Adrenal gland (tissue), 5 donors: Measurements from ENCODE around the gene FOXA3.

ENCODE experiments used
- POLR2A ChIP-seq, 2 donors: fragments of 450-650 bp; IDR thresholded peaks; one replicate each; pipeline ENCODE4 v1.6.1; 2017; ENCODE audit warnings: antibody characterized with exemption in 2 of 2, mild to moderate bottlenecking in 2 of 2, moderate library complexity in 1 of 2
- TF ChIP-seq, protein P1 (sequence below), 6 experiments: fragments of 450-650 bp in 4 of 6; fragments of 200-600 bp in 2 of 6; sonication (generic) in 1 of 6; IDR thresholded peaks; 1 replicate in 5 of 6; 2 replicates in 1 of 6; pipeline versions ENCODE4 v1.5.1 to v1.8.0; 2016 to 2021; ENCODE audit warnings: antibody characterized with exemption in 6 of 6, mild to moderate bottlenecking in 2 of 6, moderate library complexity in 1 of 6
- donor health status: DM: no; HTN: no; CAD: no.

DNA sequence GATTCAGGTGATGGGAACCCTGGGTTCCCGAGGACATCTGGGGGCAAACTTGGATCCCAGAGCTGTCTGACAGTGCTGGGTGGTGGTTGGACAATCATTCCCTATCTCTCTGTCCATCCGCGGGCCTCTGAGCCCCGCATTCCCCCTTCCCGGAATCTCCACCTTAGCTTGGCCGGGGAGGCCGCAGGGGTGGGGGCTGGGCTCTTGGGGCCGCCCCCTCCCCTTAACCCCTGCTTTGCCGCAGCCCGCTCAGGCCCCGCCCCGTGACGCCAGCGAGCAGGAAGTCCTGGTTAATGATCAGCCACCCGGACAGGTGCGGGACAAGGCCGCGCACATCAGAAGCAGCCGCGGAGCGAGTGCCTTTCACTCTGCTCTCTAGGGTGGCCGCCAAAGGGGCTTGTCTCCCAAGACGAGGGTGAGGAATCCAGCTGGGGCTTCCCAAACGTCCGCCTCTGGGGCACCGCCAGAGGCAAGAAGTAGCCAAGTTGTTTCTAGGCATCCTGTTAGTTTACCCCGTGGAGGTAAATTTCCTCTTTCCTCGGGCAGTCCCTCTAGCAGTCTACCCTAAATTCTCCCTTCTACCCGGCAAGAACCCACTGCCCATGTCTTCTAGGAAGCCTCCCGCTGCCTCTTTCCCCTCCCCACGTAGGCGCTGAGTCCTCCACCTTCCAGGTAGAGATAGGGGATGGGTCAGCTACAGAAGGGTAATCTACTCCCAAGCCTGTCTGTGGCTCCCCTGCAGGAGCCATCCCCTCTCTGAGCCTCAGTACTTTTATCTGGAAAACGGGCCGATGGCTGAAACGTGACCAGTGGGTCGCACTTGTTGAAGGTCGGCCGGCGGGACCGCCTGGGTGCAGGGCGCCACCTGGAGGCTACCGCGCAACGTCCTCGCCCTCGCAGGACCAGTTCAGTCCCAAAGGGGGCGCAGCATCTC, 18.8 kb downstream of the FOXA3 start:
- no peak for TF ChIP-seq POLR2A (IDR thresholded peaks at IDR 0.05)
- TF ChIP-seq, protein P1, sequence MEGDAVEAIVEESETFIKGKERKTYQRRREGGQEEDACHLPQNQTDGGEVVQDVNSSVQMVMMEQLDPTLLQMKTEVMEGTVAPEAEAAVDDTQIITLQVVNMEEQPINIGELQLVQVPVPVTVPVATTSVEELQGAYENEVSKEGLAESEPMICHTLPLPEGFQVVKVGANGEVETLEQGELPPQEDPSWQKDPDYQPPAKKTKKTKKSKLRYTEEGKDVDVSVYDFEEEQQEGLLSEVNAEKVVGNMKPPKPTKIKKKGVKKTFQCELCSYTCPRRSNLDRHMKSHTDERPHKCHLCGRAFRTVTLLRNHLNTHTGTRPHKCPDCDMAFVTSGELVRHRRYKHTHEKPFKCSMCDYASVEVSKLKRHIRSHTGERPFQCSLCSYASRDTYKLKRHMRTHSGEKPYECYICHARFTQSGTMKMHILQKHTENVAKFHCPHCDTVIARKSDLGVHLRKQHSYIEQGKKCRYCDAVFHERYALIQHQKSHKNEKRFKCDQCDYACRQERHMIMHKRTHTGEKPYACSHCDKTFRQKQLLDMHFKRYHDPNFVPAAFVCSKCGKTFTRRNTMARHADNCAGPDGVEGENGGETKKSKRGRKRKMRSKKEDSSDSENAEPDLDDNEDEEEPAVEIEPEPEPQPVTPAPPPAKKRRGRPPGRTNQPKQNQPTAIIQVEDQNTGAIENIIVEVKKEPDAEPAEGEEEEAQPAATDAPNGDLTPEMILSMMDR (IDR thresholded peaks at IDR 0.05): peak; percentile 85 to 98 (median 91)
